WTC11 (cell line): ENCODE data around the gene IDH3B. TPM values are rescaled to one million over a fixed set of nuclear protein-coding genes. Genes with fewer than 3 reads are reported as not detected.

Experiments used
- CREB1 ChIP-seq: sonication (generic); formaldehyde crosslinking; IDR thresholded peaks from 2 replicates; pipeline ENCODE4 v1.8.0; 2023; ENCODE audit warnings: mild to moderate bottlenecking, missing genetic modification reagents
- IRF2 ChIP-seq: sonication (generic); formaldehyde crosslinking; IDR thresholded peaks from 2 replicates; pipeline ENCODE4 v1.8.0; 2022; ENCODE audit warnings: low read depth, missing genetic modification reagents, borderline replicate concordance
- NR2C2 ChIP-seq: sonication (generic); formaldehyde crosslinking; IDR thresholded peaks from 2 replicates; pipeline ENCODE4 v1.8.0; 2022; ENCODE audit warnings: mild to moderate bottlenecking, missing genetic modification reagents
- RELA ChIP-seq: sonication (generic); formaldehyde crosslinking; IDR thresholded peaks from 2 replicates; pipeline ENCODE4 v1.8.1; 2022; ENCODE audit warnings: missing genetic modification reagents, mild to moderate bottlenecking, borderline replicate concordance
- SMAD3 ChIP-seq: sonication (generic); formaldehyde crosslinking; IDR thresholded peaks from 2 replicates; pipeline ENCODE4 v1.8.0; 2022; ENCODE audit warnings: missing genetic modification reagents, mild to moderate bottlenecking, borderline replicate concordance
- SP1 ChIP-seq: sonication (generic); formaldehyde crosslinking; conservative IDR thresholded peaks from 2 replicates; pipeline ENCODE4 v1.8.1; 2022; ENCODE audit warnings: missing genetic modification reagents
- TCF7 ChIP-seq: sonication (generic); formaldehyde crosslinking; IDR thresholded peaks from 2 replicates; pipeline ENCODE4 v1.8.0; 2022; ENCODE audit warnings: mild to moderate bottlenecking, low read depth, missing genetic modification reagents, moderate library complexity
- total RNA-seq: library from RNA; stranded (reverse); gene quantifications from 3 replicates; pipeline ENCODE4 v1.2.3, GENCODE V29; 2021
- TF ChIP-seq, protein P1 (sequence below): sonication (generic); formaldehyde crosslinking; IDR thresholded peaks from 2 replicates; pipeline ENCODE4 v1.8.1; 2022; ENCODE audit warnings: mild to moderate bottlenecking, moderate library complexity, missing genetic modification reagents
- TF ChIP-seq, protein P2 (sequence below): fragments of 250-450 bp; sonication (Bioruptor Pico); IDR thresholded peaks from 2 replicates; pipeline ENCODE4 v1.9.0; 2021; ENCODE audit warnings: mild to moderate bottlenecking
- TF ChIP-seq, protein P3 (sequence below): sonication (generic); formaldehyde crosslinking; IDR thresholded peaks from 2 replicates; pipeline ENCODE4 v1.8.0; 2022; ENCODE audit warnings: mild to moderate bottlenecking, missing genetic modification reagents
- TF ChIP-seq, protein P4 (sequence below): sonication (generic); formaldehyde crosslinking; IDR thresholded peaks from 2 replicates; pipeline ENCODE4 v1.8.0; 2023; ENCODE audit warnings: missing genetic modification reagents, mild to moderate bottlenecking, borderline replicate concordance
- TF ChIP-seq, protein P5 (sequence below): sonication (generic); formaldehyde crosslinking; IDR thresholded peaks from 2 replicates; pipeline ENCODE4 v1.8.0; 2023; ENCODE audit warnings: mild to moderate bottlenecking, missing genetic modification reagents
- TF ChIP-seq, protein P6 (sequence below): sonication (generic); formaldehyde crosslinking; IDR thresholded peaks from 2 replicates; pipeline ENCODE4 v1.8.1; 2022; ENCODE audit warnings: mild to moderate bottlenecking, missing genetic modification reagents, moderate library complexity, borderline replicate concordance
- TF ChIP-seq, protein P7 (sequence below): fragments of 250-450 bp; sonication (Bioruptor Pico); conservative IDR thresholded peaks from 2 replicates; pipeline ENCODE4 v1.9.0; 2021; ENCODE audit warnings: mild to moderate bottlenecking
- TF ChIP-seq, protein P8 (sequence below): fragments of 250-450 bp; sonication (Bioruptor Pico); IDR thresholded peaks from 2 replicates; pipeline ENCODE4 v2.1.2; 2022; ENCODE audit warnings: mild to moderate bottlenecking, moderate library complexity
- TF ChIP-seq, protein P9 (sequence below): sonication (generic); formaldehyde crosslinking; IDR thresholded peaks from 2 replicates; pipeline ENCODE4 v1.8.0; 2022; ENCODE audit warnings: missing genetic modification reagents

Gene IDH3B
- total RNA-seq, 1 experiment from 2014 or later: 136 TPM

DNA sequence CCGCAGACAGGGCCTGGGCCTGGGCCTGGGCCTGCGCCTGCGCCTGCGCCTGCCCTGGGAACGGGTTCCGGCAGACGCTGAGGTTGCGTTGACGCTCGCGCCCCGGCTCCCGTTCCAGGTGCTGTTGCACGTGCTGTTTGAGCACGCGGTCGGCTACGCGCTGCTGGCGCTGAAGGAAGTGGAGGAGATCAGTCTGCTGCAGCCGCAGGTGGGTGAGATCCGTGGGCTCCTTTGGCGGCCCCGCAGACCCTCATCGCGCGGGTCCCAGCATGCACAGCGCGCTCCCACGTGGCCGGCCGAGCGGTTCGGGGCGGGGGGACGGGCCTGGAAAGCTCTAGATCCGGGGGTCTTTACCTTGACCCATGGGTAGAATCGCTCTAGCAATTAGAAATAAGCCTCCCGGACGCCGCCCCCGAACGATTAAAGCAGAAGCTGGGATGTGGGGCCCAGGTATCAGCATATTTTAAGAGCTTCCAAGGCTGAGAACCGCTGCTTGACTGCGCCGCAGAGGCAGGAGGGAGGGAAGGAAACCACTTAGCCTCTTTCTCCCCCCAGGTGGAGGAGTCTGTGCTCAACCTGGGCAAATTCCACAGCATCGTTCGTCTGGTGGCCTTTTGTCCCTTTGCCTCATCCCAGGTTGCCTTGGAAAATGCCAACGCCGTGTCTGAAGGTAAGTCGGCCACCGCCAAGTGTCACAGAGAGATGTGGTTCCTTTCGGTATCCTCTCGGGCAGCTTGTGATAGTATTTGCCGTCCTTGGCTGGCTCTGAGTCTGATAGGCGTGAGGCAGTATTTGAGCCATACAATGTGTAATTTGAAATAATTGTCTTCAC, 11.1 kb downstream of the IDH3B start (continued):
- TF ChIP-seq SP1 (no peak; the same call in none of the 2 replicates), CREB1 (CRISPR knock-in tag) (peak; percentile 49; the same call in 1 of the 2 replicates), IRF2 (no peak), SMAD3 (no peak), RELA (CRISPR knock-in tag) (peak; percentile 33; the same call in 1 of the 2 replicates), NR2C2 (CRISPR knock-in tag) (no peak; the same call in 1 of the 2 replicates), TCF7 (peak; percentile 45; the same call in 1 of the 2 replicates)
- TF ChIP-seq, protein P1, sequence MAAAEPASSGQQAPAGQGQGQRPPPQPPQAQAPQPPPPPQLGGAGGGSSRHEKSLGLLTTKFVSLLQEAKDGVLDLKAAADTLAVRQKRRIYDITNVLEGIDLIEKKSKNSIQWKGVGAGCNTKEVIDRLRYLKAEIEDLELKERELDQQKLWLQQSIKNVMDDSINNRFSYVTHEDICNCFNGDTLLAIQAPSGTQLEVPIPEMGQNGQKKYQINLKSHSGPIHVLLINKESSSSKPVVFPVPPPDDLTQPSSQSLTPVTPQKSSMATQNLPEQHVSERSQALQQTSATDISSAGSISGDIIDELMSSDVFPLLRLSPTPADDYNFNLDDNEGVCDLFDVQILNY (CRISPR knock-in tag): no peak; the same call in 1 of the 2 replicates
- TF ChIP-seq, protein P2, sequence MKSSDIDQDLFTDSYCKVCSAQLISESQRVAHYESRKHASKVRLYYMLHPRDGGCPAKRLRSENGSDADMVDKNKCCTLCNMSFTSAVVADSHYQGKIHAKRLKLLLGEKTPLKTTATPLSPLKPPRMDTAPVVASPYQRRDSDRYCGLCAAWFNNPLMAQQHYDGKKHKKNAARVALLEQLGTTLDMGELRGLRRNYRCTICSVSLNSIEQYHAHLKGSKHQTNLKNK (CRISPR knock-in tag): no peak
- TF ChIP-seq, protein P3, sequence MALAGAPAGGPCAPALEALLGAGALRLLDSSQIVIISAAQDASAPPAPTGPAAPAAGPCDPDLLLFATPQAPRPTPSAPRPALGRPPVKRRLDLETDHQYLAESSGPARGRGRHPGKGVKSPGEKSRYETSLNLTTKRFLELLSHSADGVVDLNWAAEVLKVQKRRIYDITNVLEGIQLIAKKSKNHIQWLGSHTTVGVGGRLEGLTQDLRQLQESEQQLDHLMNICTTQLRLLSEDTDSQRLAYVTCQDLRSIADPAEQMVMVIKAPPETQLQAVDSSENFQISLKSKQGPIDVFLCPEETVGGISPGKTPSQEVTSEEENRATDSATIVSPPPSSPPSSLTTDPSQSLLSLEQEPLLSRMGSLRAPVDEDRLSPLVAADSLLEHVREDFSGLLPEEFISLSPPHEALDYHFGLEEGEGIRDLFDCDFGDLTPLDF: no peak; the same call in 1 of the 2 replicates
- TF ChIP-seq, protein P4, sequence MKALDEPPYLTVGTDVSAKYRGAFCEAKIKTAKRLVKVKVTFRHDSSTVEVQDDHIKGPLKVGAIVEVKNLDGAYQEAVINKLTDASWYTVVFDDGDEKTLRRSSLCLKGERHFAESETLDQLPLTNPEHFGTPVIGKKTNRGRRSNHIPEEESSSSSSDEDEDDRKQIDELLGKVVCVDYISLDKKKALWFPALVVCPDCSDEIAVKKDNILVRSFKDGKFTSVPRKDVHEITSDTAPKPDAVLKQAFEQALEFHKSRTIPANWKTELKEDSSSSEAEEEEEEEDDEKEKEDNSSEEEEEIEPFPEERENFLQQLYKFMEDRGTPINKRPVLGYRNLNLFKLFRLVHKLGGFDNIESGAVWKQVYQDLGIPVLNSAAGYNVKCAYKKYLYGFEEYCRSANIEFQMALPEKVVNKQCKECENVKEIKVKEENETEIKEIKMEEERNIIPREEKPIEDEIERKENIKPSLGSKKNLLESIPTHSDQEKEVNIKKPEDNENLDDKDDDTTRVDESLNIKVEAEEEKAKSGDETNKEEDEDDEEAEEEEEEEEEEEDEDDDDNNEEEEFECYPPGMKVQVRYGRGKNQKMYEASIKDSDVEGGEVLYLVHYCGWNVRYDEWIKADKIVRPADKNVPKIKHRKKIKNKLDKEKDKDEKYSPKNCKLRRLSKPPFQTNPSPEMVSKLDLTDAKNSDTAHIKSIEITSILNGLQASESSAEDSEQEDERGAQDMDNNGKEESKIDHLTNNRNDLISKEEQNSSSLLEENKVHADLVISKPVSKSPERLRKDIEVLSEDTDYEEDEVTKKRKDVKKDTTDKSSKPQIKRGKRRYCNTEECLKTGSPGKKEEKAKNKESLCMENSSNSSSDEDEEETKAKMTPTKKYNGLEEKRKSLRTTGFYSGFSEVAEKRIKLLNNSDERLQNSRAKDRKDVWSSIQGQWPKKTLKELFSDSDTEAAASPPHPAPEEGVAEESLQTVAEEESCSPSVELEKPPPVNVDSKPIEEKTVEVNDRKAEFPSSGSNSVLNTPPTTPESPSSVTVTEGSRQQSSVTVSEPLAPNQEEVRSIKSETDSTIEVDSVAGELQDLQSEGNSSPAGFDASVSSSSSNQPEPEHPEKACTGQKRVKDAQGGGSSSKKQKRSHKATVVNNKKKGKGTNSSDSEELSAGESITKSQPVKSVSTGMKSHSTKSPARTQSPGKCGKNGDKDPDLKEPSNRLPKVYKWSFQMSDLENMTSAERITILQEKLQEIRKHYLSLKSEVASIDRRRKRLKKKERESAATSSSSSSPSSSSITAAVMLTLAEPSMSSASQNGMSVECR (CRISPR knock-in tag): peak; percentile 92; the same call in 1 of the 2 replicates
- TF ChIP-seq, protein P5, sequence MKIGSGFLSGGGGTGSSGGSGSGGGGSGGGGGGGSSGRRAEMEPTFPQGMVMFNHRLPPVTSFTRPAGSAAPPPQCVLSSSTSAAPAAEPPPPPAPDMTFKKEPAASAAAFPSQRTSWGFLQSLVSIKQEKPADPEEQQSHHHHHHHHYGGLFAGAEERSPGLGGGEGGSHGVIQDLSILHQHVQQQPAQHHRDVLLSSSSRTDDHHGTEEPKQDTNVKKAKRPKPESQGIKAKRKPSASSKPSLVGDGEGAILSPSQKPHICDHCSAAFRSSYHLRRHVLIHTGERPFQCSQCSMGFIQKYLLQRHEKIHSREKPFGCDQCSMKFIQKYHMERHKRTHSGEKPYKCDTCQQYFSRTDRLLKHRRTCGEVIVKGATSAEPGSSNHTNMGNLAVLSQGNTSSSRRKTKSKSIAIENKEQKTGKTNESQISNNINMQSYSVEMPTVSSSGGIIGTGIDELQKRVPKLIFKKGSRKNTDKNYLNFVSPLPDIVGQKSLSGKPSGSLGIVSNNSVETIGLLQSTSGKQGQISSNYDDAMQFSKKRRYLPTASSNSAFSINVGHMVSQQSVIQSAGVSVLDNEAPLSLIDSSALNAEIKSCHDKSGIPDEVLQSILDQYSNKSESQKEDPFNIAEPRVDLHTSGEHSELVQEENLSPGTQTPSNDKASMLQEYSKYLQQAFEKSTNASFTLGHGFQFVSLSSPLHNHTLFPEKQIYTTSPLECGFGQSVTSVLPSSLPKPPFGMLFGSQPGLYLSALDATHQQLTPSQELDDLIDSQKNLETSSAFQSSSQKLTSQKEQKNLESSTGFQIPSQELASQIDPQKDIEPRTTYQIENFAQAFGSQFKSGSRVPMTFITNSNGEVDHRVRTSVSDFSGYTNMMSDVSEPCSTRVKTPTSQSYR (CRISPR knock-in tag): no peak
- TF ChIP-seq, protein P6, sequence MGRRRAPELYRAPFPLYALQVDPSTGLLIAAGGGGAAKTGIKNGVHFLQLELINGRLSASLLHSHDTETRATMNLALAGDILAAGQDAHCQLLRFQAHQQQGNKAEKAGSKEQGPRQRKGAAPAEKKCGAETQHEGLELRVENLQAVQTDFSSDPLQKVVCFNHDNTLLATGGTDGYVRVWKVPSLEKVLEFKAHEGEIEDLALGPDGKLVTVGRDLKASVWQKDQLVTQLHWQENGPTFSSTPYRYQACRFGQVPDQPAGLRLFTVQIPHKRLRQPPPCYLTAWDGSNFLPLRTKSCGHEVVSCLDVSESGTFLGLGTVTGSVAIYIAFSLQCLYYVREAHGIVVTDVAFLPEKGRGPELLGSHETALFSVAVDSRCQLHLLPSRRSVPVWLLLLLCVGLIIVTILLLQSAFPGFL (CRISPR knock-in tag): 0 out of 2 replicates have a peak, but pooled peaks have one; percentile 76
- TF ChIP-seq, protein P7, sequence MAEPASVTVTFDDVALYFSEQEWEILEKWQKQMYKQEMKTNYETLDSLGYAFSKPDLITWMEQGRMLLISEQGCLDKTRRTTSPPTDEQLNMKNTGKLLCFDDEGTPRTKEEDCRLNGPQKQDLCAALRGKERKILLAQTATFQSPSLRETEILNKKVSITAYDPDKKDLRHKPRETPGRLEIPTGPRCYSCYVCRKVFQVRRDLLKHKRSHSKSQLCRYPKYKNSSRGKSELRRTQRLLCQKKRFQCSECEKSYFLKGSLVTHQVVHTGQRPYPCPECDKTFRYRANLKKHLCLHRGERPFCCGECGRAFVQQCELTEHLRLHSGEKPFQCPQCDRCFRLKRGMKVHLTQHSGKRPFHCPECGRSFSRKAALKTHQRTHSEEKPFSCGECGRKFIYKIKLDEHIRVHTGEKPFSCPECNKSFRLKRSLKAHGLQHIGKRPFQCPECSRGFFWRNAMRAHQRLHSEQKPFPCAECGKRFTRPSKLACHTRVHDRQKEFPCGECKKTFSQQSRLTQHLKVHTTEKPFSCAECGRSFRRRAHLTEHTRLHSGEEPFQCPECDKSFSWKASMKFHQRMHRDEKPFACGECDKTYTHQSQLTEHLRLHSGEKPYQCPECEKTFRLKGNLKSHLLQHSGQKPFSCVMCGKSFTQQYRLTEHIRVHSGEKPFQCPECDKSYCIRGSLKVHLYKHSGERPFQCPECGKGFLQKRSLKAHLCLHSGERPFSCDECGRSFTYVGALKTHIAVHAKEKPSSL (CRISPR knock-in tag): no peak
- TF ChIP-seq, protein P8, sequence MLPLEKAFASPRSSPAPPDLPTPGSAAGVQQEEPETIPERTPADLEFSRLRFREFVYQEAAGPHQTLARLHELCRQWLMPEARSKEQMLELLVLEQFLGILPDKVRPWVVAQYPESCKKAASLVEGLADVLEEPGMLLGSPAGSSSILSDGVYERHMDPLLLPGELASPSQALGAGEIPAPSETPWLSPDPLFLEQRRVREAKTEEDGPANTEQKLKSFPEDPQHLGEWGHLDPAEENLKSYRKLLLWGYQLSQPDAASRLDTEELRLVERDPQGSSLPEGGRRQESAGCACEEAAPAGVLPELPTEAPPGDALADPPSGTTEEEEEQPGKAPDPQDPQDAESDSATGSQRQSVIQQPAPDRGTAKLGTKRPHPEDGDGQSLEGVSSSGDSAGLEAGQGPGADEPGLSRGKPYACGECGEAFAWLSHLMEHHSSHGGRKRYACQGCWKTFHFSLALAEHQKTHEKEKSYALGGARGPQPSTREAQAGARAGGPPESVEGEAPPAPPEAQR (CRISPR knock-in tag): no peak
- TF ChIP-seq, protein P9, sequence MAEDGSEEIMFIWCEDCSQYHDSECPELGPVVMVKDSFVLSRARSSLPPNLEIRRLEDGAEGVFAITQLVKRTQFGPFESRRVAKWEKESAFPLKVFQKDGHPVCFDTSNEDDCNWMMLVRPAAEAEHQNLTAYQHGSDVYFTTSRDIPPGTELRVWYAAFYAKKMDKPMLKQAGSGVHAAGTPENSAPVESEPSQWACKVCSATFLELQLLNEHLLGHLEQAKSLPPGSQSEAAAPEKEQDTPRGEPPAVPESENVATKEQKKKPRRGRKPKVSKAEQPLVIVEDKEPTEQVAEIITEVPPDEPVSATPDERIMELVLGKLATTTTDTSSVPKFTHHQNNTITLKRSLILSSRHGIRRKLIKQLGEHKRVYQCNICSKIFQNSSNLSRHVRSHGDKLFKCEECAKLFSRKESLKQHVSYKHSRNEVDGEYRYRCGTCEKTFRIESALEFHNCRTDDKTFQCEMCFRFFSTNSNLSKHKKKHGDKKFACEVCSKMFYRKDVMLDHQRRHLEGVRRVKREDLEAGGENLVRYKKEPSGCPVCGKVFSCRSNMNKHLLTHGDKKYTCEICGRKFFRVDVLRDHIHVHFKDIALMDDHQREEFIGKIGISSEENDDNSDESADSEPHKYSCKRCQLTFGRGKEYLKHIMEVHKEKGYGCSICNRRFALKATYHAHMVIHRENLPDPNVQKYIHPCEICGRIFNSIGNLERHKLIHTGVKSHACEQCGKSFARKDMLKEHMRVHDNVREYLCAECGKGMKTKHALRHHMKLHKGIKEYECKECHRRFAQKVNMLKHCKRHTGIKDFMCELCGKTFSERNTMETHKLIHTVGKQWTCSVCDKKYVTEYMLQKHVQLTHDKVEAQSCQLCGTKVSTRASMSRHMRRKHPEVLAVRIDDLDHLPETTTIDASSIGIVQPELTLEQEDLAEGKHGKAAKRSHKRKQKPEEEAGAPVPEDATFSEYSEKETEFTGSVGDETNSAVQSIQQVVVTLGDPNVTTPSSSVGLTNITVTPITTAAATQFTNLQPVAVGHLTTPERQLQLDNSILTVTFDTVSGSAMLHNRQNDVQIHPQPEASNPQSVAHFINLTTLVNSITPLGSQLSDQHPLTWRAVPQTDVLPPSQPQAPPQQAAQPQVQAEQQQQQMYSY: no peak
